ENCODE data around the gene CRB3.

DNA sequence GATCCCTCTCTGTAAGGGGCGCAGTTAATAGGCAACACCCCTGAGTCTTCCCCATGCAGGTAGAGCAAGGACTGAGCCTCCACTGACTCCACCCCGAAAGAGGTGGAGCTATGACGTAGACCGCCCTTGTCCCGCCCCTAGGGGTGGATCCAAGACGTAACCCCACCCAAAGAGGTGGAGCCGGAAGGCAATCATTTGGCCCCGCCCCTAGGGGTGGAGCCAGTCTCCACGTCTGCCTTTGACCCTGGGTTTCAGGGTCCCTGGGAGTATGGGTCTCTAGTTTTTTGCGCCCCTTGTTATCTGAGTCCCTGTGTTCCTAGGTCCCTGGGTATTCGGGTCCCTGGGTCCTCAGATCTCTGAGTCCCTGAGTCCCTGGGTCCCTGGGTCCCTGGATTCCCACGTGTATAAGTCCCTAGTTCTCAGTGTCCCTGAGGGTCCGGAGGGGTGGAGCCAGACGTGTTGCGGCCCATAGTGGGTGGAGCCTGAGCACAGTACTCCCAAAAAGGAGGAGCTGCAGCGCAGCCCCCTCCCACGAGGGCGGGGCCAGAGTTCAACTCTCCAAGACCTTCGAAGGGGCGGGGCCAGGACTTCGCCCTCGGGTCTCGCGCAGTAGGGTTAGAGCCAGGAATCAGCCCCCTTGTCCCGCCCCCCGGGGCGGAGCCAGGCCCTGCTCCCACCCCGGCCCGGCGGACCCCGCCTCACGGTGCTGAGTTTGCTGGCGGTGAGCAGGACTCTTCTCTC lies 12.3 kb downstream of the CRB3 start:
- TF ChIP-seq CEBPB (IDR thresholded peaks at IDR 0.05; ENCODE audit: low read depth, low read length) (no peak), FOS (IDR thresholded peaks at IDR 0.05; ENCODE audit: low read depth, low read length) (no peak), BHLHE40 (IDR thresholded peaks at IDR 0.05; ENCODE audit: low read depth, low read length) (no peak)
- TF ChIP-seq, protein P1, sequence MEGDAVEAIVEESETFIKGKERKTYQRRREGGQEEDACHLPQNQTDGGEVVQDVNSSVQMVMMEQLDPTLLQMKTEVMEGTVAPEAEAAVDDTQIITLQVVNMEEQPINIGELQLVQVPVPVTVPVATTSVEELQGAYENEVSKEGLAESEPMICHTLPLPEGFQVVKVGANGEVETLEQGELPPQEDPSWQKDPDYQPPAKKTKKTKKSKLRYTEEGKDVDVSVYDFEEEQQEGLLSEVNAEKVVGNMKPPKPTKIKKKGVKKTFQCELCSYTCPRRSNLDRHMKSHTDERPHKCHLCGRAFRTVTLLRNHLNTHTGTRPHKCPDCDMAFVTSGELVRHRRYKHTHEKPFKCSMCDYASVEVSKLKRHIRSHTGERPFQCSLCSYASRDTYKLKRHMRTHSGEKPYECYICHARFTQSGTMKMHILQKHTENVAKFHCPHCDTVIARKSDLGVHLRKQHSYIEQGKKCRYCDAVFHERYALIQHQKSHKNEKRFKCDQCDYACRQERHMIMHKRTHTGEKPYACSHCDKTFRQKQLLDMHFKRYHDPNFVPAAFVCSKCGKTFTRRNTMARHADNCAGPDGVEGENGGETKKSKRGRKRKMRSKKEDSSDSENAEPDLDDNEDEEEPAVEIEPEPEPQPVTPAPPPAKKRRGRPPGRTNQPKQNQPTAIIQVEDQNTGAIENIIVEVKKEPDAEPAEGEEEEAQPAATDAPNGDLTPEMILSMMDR (conservative IDR thresholded peaks at IDR 0.05; ENCODE audit: low read depth, low read length), result no peak
